Mesothelial cell of epicardium (in vitro differentiated cells): ENCODE results near the gene STAC2. TPM values are rescaled to one million over a fixed set of nuclear protein-coding genes. Genes with fewer than 3 reads are reported as not detected.
"Not testable (repeated sequence)": the region's sequence is repeated elsewhere in the genome, so short reads cannot be mapped to it uniquely, and the experiment has no call there.

ENCODE experiments used
- DNase-seq, 2 experiments: peaks; one replicate each; pipeline ENCODE4 v3.0.0; 2021; ENCODE audit warnings: low spot score in 2 of 2; ENCODE audit not compliant: unreplicated experiment in 2 of 2
- H3K27ac Mint-ChIP-seq: 2 replicates; pipeline ENCODE4 v1.8.0; 2021; ENCODE audit warnings: mixed read lengths
- H3K27me3 Mint-ChIP-seq: 2 replicates; pipeline ENCODE4 v1.8.0; 2021; ENCODE audit warnings: low read depth, mixed read lengths
- H3K36me3 Mint-ChIP-seq: 2 replicates; pipeline ENCODE4 v1.8.0; 2021; ENCODE audit warnings: mixed read lengths
- H3K4me1 Mint-ChIP-seq: 2 replicates; pipeline ENCODE4 v1.8.0; 2021; ENCODE audit warnings: mixed read lengths
- H3K4me3 Mint-ChIP-seq: 2 replicates; pipeline ENCODE4 v1.8.0; 2021; ENCODE audit warnings: mild to moderate bottlenecking, moderate library complexity, mixed read lengths
- H3K9me3 Mint-ChIP-seq: 2 replicates; pipeline ENCODE4 v1.8.0; 2021; ENCODE audit warnings: mixed read lengths
- total RNA-seq: library from RNA; stranded (reverse); gene quantifications from 3 replicates; pipeline ENCODE4 v1.2.1, GENCODE V29; 2021
- TF ChIP-seq, protein P1 (sequence below): fragments of 200-600 bp; sonication (generic); IDR thresholded peaks from one replicate; pipeline ENCODE4 v1.5.0; 2021; ENCODE audit warnings: antibody characterized with exemption; ENCODE audit not compliant: unreplicated experiment

STAC2 gene
- total RNA-seq, 1 donor from 2014 or later: 0.63 TPM

DNA sequence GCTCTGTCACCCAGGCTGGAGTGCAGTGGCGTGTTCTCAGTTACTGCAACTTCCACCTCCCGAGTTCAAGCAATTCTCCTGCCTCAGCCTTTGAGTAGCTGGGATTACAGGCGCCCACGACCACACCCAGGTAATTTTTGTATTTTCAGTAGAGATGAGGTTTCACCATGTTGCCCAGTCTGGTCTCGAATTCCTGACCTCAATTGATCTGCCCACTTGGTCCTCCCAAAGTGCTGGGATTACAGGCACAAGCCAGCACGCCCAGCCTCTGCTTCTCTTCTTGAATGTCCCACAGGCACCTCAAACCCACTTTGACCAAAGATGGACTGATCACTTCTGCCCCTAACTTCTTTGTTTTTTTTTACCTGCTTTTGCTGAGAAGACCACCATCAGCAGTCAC, 55.2 kb downstream of the STAC2 start:
- H3K36me3 Mint-ChIP-seq: no peaks in the 10 kb centered on the region
- H3K27me3 Mint-ChIP-seq: peaks cover 11% of the 10 kb centered on the region
- no peaks in the 10 kb centered on the region for H3K9me3 Mint-ChIP-seq
- H3K4me1 Mint-ChIP-seq: peaks cover 16% of the 10 kb centered on the region
- no peak overlapping the region for H3K27ac Mint-ChIP-seq
- DNase-seq: no peak
- TF ChIP-seq, protein P1, sequence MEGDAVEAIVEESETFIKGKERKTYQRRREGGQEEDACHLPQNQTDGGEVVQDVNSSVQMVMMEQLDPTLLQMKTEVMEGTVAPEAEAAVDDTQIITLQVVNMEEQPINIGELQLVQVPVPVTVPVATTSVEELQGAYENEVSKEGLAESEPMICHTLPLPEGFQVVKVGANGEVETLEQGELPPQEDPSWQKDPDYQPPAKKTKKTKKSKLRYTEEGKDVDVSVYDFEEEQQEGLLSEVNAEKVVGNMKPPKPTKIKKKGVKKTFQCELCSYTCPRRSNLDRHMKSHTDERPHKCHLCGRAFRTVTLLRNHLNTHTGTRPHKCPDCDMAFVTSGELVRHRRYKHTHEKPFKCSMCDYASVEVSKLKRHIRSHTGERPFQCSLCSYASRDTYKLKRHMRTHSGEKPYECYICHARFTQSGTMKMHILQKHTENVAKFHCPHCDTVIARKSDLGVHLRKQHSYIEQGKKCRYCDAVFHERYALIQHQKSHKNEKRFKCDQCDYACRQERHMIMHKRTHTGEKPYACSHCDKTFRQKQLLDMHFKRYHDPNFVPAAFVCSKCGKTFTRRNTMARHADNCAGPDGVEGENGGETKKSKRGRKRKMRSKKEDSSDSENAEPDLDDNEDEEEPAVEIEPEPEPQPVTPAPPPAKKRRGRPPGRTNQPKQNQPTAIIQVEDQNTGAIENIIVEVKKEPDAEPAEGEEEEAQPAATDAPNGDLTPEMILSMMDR: no peak
- H3K4me3 Mint-ChIP-seq: no peak overlapping the region

DNA sequence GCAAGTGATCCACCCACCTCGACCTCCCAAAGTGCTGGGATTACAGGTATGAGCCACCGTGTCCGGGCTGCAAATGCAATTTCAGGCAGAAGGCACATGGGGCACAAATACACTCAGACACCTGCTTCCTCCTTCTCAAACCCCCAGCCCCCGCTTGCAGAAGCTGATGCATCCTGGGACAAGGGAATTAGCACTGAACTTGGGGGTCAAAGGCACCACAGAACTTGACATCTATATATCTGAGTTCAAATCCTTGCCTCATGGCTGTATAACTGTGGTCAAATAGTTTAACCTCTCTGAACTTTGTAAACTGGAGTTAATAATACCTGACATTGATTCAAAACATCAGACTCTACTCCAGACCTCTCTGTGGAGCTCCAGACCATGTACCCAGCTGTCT, 55.6 kb downstream of the STAC2 start:
- no peaks in the 10 kb centered on the region for H3K9me3 Mint-ChIP-seq
- TF ChIP-seq, protein P1: no peak
- H3K27ac Mint-ChIP-seq: no peak overlapping the region
- H3K4me1 Mint-ChIP-seq: peaks cover 16% of the 10 kb centered on the region
- no peak for DNase-seq
- H3K4me3 Mint-ChIP-seq: no peak overlapping the region
- peaks cover 12% of the 10 kb centered on the region for H3K27me3 Mint-ChIP-seq
- H3K36me3 Mint-ChIP-seq: no peaks in the 10 kb centered on the region

DNA sequence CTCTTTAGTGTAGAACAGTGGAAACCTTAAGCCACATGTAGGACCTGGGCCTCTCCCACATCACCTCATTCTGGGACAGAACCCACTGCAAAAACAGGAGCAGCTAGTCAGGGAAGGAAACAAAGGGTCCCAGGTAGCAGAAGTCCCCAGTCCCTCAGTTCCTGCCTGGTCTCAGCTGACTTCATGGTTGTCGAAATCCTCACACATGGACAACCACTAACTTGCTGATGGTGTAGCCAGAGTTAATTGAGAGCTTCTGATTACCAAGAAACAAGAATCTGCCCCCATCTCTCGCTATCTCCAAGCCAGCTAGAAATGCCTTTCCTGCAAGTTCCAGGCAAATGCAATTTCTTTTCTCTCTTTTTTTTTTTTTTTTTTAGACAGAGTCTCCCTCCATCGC, 56.2 kb downstream of the STAC2 start:
- Mint-ChIP-seq H3K4me1 (peaks cover 21% of the 10 kb centered on the region), H3K9me3 (no peaks in the 10 kb centered on the region), H3K4me3 (no peak overlapping the region), H3K27me3 (peaks cover 18% of the 10 kb centered on the region), H3K27ac (no peak overlapping the region), H3K36me3 (no peaks in the 10 kb centered on the region)
- TF ChIP-seq, protein P1: no peak
- DNase-seq: no peak

DNA sequence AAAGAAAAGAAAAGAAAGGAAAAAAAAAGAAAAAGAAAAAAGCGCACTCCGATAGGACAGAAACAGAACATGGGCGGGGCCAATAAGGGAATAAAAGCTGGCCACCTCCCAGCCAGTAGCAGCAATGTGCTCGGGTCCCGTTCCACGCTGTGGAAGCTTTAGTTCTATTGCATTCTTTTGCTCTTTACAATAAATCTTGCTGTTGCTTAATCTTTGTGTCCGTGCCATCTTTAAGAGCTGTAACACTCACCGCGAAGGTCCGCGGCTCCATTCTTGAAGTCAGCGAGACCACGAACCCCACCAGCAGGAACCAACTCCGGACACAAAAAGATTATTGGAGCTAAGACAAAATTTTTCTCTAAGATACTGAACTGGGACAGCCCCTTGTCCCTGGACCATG, 56.6 kb downstream of the STAC2 start:
- H3K9me3 Mint-ChIP-seq: no peaks in the 10 kb centered on the region
- H3K27ac Mint-ChIP-seq: no peak overlapping the region
- H3K4me1 Mint-ChIP-seq: peaks cover 23% of the 10 kb centered on the region
- no peak overlapping the region for H3K4me3 Mint-ChIP-seq
- peaks cover 18% of the 10 kb centered on the region for H3K27me3 Mint-ChIP-seq
- DNase-seq: no peak
- H3K36me3 Mint-ChIP-seq: no peaks in the 10 kb centered on the region
- TF ChIP-seq, protein P1: no peak

DNA sequence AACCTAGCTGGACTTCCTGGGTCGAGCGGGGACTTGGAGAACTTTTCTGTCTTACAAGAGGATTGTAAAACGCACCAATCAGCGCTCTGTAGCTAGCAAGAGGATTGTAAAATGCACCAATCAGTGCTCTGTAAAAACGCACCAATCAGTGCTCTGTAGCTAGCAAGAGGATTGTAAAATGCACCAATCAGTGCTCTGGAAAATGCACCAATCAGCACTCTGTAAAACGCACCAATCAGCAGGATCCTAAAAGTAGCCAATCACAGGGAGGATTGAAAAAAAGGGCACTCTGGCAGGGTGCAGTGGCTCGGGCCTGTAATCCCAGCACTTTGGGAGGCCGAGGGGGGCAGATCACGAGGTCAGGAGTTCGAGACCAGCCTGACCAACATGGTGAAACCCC, 57.2 kb downstream of the STAC2 start:
- not testable (repeated sequence) for H3K36me3 Mint-ChIP-seq, H3K9me3 Mint-ChIP-seq, DNase-seq, H3K27ac Mint-ChIP-seq, H3K4me3 Mint-ChIP-seq
- Mint-ChIP-seq H3K4me1 (peaks cover 25% of the 10 kb centered on the region), H3K27me3 (peaks cover 18% of the 10 kb centered on the region)

DNA sequence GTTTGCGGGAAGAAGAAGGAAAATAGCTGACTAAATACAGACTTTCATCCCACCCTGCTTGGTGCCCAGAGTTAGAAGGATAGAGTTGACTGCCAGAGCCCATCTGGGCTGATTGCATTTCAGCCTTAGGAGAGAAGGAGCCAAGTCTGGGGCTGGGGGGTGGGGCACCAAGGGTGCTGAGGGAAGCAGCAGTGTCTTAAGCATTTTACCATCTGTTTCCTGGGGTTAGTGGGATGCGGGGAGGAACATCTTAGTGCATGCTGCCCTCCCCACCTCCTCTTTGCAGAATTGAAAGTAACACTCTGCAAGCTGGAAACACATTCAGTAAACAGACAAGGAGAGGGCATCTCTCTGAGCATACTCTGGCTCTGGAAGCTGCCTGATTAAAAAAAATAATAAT, 58.3 kb downstream of the STAC2 start:
- Mint-ChIP-seq H3K27ac (no peak overlapping the region), H3K4me3 (no peak overlapping the region), H3K36me3 (no peaks in the 10 kb centered on the region), H3K27me3 (peaks cover 18% of the 10 kb centered on the region), H3K4me1 (peaks cover 25% of the 10 kb centered on the region), H3K9me3 (no peaks in the 10 kb centered on the region)
- TF ChIP-seq, protein P1: no peak
- no peak for DNase-seq
